Neural cell (in vitro differentiated cells): ENCODE measurements around the gene FGD3. TPM values are rescaled to one million over a fixed set of nuclear protein-coding genes. Genes with fewer than 3 reads are reported as not detected.

Experiments used
- H2AFZ ChIP-seq: fragments of 200-600, 300-800 bp; sonication (generic), shearing (Covaris generic); 2 replicates; pipeline ENCODE4 v1.6.0; 2014; ENCODE audit warnings: low read depth, mild to moderate bottlenecking, antibody characterized with exemption, low read length, moderate library complexity
- H3F3A ChIP-seq: fragments of 200-600 bp; shearing (Covaris generic); 2 replicates; pipeline ENCODE4 v1.6.1; 2016; ENCODE audit warnings: mild to moderate bottlenecking, moderate library complexity, mixed read lengths, antibody characterized with exemption, low read length; ENCODE audit not compliant: insufficient read depth, poor library complexity, severe bottlenecking
- H3K27ac ChIP-seq: fragments of 200-600, 300-800 bp; sonication (generic), shearing (Covaris generic); 2 replicates; pipeline ENCODE4 v1.5.1; 2014; ENCODE audit warnings: mild to moderate bottlenecking, low read length, moderate library complexity
- H3K27me3 ChIP-seq: fragments of 300-800, 200-600 bp; sonication (generic), shearing (Covaris generic); 2 replicates; pipeline ENCODE4 v1.6.0; 2014; ENCODE audit warnings: mild to moderate bottlenecking, low read depth, low read length, moderate library complexity; ENCODE audit not compliant: insufficient read depth
- H3K36me3 ChIP-seq: fragments of 300-800, 200-600 bp; sonication (generic), shearing (Covaris generic); 2 replicates; pipeline ENCODE4 v1.5.1; 2014; ENCODE audit warnings: mild to moderate bottlenecking, antibody characterized with exemption, low read length, moderate library complexity; ENCODE audit not compliant: insufficient read depth
- H3K4me2 ChIP-seq: fragments of 300-800, 200-600 bp; sonication (generic), shearing (Covaris generic); 2 replicates; pipeline ENCODE4 v1.6.0; 2014; ENCODE audit warnings: mild to moderate bottlenecking, low read length
- H3K4me3 ChIP-seq: fragments of 300-800, 200-600 bp; sonication (generic), shearing (Covaris generic); 2 replicates; pipeline ENCODE4 v1.5.1; 2014; ENCODE audit warnings: mild to moderate bottlenecking, low read length, moderate library complexity
- H3K79me2 ChIP-seq: fragments of 200-600 bp; shearing (Covaris generic); replicated peaks from 2 replicates; pipeline ENCODE4 v1.6.0; 2014; ENCODE audit warnings: mild to moderate bottlenecking, low read length, moderate library complexity; ENCODE audit not compliant: insufficient read depth
- H3K9ac ChIP-seq: fragments of 300-800, 200-600 bp; sonication (generic), shearing (Covaris generic); 2 replicates; pipeline ENCODE4 v1.6.1; 2016; ENCODE audit warnings: mild to moderate bottlenecking, low read length, mixed read lengths
- H3K9me2 ChIP-seq: fragments of 200-600 bp; shearing (Covaris generic); 2 replicates; pipeline ENCODE4 v1.6.1; 2016; ENCODE audit warnings: mild to moderate bottlenecking, low read length, mixed read lengths; ENCODE audit not compliant: insufficient read depth
- H3K9me3 ChIP-seq: fragments of 200-600, 300-800 bp; sonication (generic), shearing (Covaris generic); 2 replicates; pipeline ENCODE4 v1.6.1; 2016; ENCODE audit warnings: mild to moderate bottlenecking, mixed run types, low read length, moderate library complexity, mixed read lengths
- H4K20me1 ChIP-seq: fragments of 200-600 bp; shearing (Covaris generic); 2 replicates; pipeline ENCODE4 v1.6.1; 2016; ENCODE audit warnings: mild to moderate bottlenecking, mixed run types; ENCODE audit not compliant: insufficient read depth
- CTCF ChIP-seq: fragments of 450-650 bp; IDR thresholded peaks from 2 replicates; pipeline ENCODE4 v1.5.1; 2014; ENCODE audit warnings: antibody characterized with exemption, mild to moderate bottlenecking, moderate library complexity; ENCODE audit not compliant: poor library complexity, severe bottlenecking
- EP300 ChIP-seq: fragments of 450-650 bp; conservative IDR thresholded peaks from 2 replicates; pipeline ENCODE4 v1.6.1; 2014; ENCODE audit warnings: antibody characterized with exemption, mild to moderate bottlenecking, moderate library complexity; ENCODE audit not compliant: poor library complexity, severe bottlenecking
- EZH2 ChIP-seq: fragments of 200-600, 300-800 bp; shearing (Covaris generic), sonication (generic); IDR thresholded peaks from 2 replicates; pipeline ENCODE4 v1.6.1; 2014; ENCODE audit warnings: antibody characterized with exemption, low read length, borderline replicate concordance, mild to moderate bottlenecking; ENCODE audit not compliant: insufficient read depth, poor library complexity, severe bottlenecking
- MXI1 ChIP-seq: fragments of 450-650 bp; conservative IDR thresholded peaks from 2 replicates; pipeline ENCODE4 v1.6.1; 2014; ENCODE audit warnings: antibody characterized with exemption, mild to moderate bottlenecking; ENCODE audit not compliant: poor library complexity, severe bottlenecking
- POLR2AphosphoS5 ChIP-seq: IDR thresholded peaks from 2 replicates; pipeline ENCODE4 v1.6.1; 2012
- RAD21 ChIP-seq: fragments of 450-650 bp; conservative IDR thresholded peaks from 2 replicates; pipeline ENCODE4 v1.6.1; 2014; ENCODE audit warnings: antibody characterized with exemption, mild to moderate bottlenecking, moderate library complexity
- SMC3 ChIP-seq: fragments of 450-650 bp; conservative IDR thresholded peaks from 2 replicates; pipeline ENCODE4 v1.6.1; 2014; ENCODE audit warnings: antibody characterized with exemption, mild to moderate bottlenecking, moderate library complexity; ENCODE audit not compliant: poor library complexity
- TAF1 ChIP-seq: IDR thresholded peaks from 2 replicates; pipeline ENCODE4 v1.6.1; 2012; ENCODE audit warnings: low read depth
- polyA plus RNA-seq: library from polyadenylated mRNA; depleted of rRNA; stranded (reverse); fragments of >200 nt; gene quantifications from 2 replicates; pipeline ENCODE4 v1.2.3, GENCODE V29; 2014
- TF ChIP-seq, protein P1 (sequence below): IDR thresholded peaks from 2 replicates; pipeline ENCODE4 v1.6.1; 2012; ENCODE audit warnings: borderline replicate concordance

Gene FGD3
- polyA plus RNA-seq, 1 donor from 2014 or later, result 8.3 TPM

GRCh38 chr9:92976431-92976830, 29.1 kb downstream of the FGD3 start:
- no peak overlapping the region for H3K4me3 ChIP-seq
- no peaks in the 10 kb centered on the region for H4K20me1 ChIP-seq
- no peak overlapping the region for H3K4me2 ChIP-seq
- H3K36me3 ChIP-seq, result no peaks in the 10 kb centered on the region
- no peak overlapping the region for H2AFZ ChIP-seq
- no peaks in the 10 kb centered on the region for H3K79me2 ChIP-seq
- H3K9ac ChIP-seq, result no peak overlapping the region
- TF ChIP-seq TAF1, result no peak
- TF ChIP-seq CTCF, result no peak
- TF ChIP-seq MXI1, result no peak
- TF ChIP-seq, protein P1, sequence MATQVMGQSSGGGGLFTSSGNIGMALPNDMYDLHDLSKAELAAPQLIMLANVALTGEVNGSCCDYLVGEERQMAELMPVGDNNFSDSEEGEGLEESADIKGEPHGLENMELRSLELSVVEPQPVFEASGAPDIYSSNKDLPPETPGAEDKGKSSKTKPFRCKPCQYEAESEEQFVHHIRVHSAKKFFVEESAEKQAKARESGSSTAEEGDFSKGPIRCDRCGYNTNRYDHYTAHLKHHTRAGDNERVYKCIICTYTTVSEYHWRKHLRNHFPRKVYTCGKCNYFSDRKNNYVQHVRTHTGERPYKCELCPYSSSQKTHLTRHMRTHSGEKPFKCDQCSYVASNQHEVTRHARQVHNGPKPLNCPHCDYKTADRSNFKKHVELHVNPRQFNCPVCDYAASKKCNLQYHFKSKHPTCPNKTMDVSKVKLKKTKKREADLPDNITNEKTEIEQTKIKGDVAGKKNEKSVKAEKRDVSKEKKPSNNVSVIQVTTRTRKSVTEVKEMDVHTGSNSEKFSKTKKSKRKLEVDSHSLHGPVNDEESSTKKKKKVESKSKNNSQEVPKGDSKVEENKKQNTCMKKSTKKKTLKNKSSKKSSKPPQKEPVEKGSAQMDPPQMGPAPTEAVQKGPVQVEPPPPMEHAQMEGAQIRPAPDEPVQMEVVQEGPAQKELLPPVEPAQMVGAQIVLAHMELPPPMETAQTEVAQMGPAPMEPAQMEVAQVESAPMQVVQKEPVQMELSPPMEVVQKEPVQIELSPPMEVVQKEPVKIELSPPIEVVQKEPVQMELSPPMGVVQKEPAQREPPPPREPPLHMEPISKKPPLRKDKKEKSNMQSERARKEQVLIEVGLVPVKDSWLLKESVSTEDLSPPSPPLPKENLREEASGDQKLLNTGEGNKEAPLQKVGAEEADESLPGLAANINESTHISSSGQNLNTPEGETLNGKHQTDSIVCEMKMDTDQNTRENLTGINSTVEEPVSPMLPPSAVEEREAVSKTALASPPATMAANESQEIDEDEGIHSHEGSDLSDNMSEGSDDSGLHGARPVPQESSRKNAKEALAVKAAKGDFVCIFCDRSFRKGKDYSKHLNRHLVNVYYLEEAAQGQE, result no peak
- TF ChIP-seq EP300, result no peak
- TF ChIP-seq POLR2AphosphoS5, result no peak
- TF ChIP-seq RAD21, result no peak
- TF ChIP-seq EZH2, result no peak
- TF ChIP-seq SMC3, result no peak
- H3K9me3 ChIP-seq, result no peaks in the 10 kb centered on the region
- no peaks in the 10 kb centered on the region for H3K9me2 ChIP-seq
- no peaks in the 10 kb centered on the region for H3K27me3 ChIP-seq
- no peak overlapping the region for H3K27ac ChIP-seq
- no peaks in the 10 kb centered on the region for H3F3A ChIP-seq

GRCh38 chr9:92977279-92977678, 30.0 kb downstream of the FGD3 start:
- no peaks in the 10 kb centered on the region for H3K9me3 ChIP-seq
- H3F3A ChIP-seq, result no peaks in the 10 kb centered on the region
- no peaks in the 10 kb centered on the region for H3K79me2 ChIP-seq
- no peaks in the 10 kb centered on the region for H3K27me3 ChIP-seq
- H3K36me3 ChIP-seq, result no peaks in the 10 kb centered on the region
- no peak overlapping the region for H2AFZ ChIP-seq
- no peaks in the 10 kb centered on the region for H4K20me1 ChIP-seq
- H3K27ac ChIP-seq, result no peak overlapping the region
- no peaks in the 10 kb centered on the region for H3K9me2 ChIP-seq
- no peak for TF ChIP-seq RAD21
- TF ChIP-seq EP300, result no peak
- TF ChIP-seq POLR2AphosphoS5, result no peak
- no peak for TF ChIP-seq MXI1
- no peak for TF ChIP-seq SMC3
- no peak overlapping the region for H3K9ac ChIP-seq
- H3K4me2 ChIP-seq, result no peak overlapping the region
- no peak overlapping the region for H3K4me3 ChIP-seq
